Loucy (cell line): ENCODE data around the gene USPL1.

ENCODE experiments used
- CTCF ChIP-seq: fragments of 200-600 bp; sonication (generic); conservative IDR thresholded peaks from 2 replicates; pipeline ENCODE4 v1.5.1; 2014; ENCODE audit warnings: mild to moderate bottlenecking, antibody characterized with exemption, low read length
- EZH2phosphoT487 ChIP-seq: fragments of 200-600 bp; IDR thresholded peaks from 2 replicates; pipeline ENCODE4 v1.6.1; 2018; ENCODE audit warnings: antibody characterized with exemption, mild to moderate bottlenecking, moderate library complexity, borderline replicate concordance

GRCh38 chr13:30685320-30685859 is 67.7 kb downstream of the USPL1 start:
- no peak for TF ChIP-seq CTCF
- no peak for TF ChIP-seq EZH2phosphoT487
